ENCODE measurements around the gene CHRNA3. TPM values are rescaled to one million over a fixed set of nuclear protein-coding genes. Genes with fewer than 3 reads are reported as not detected.

CHRNA3 gene
- 1.9 to 4.0 TPM (median 2.4 TPM) in 3 replicates for total RNA-seq

- Mint-ChIP-seq H3K4me3 (peak within 1 kb of the TSS; percentile 71), H3K36me3 (no peaks in the 10 kb centered on the region), H3K27ac (no peak within 1 kb of the TSS), H3K9me3 (no peaks in the 10 kb centered on the region), H3K27me3 (ENCODE audit: low read depth) (peaks cover 61% of the 10 kb centered on the region), H3K4me1 (peaks cover 17% of the 10 kb centered on the region)
- TF ChIP-seq CTCF (IDR thresholded peaks at IDR 0.05; ENCODE audit: unreplicated experiment), result no peak
- no peak for DNase-seq (ENCODE audit: low spot score in 2 of 2, unreplicated experiment in 2 of 2)
These were observed at the start of gene CHRNA3 for GRCh38 chr15:78620527-78621421. CHRNA3 (minus strand) TSS chr15:78620996; CDS start chr15:78620794, 202 bp downstream.

- no peaks in the 10 kb centered on the region for H3K27me3 Mint-ChIP-seq (ENCODE audit: low read depth)
- TF ChIP-seq CTCF (IDR thresholded peaks at IDR 0.05; ENCODE audit: unreplicated experiment), result no peak
- H3K4me1 Mint-ChIP-seq, result peaks cover 29% of the 10 kb centered on the region
- no peaks in the 10 kb centered on the region for H3K9me3 Mint-ChIP-seq
- no peak overlapping the region for H3K27ac Mint-ChIP-seq
- H3K36me3 Mint-ChIP-seq, result no peaks in the 10 kb centered on the region
- DNase-seq (ENCODE audit: low spot score in 2 of 2, unreplicated experiment in 2 of 2), result no peak
- no peak overlapping the region for H3K4me3 Mint-ChIP-seq
These were observed 48.2 kb upstream of the CHRNA3 start for GRCh38 chr15:78668987-78669386.

GRCh38 chr15:78667578-78668236 is 46.9 kb upstream of the CHRNA3 start:
- Mint-ChIP-seq H3K27ac (no peak overlapping the region), H3K4me1 (peaks cover 19% of the 10 kb centered on the region), H3K27me3 (ENCODE audit: low read depth) (peaks cover under 1% of the 10 kb centered on the region), H3K9me3 (no peaks in the 10 kb centered on the region), H3K36me3 (no peaks in the 10 kb centered on the region), H3K4me3 (no peak overlapping the region)
- no peak for DNase-seq (ENCODE audit: low spot score in 2 of 2, unreplicated experiment in 2 of 2)
- no peak for TF ChIP-seq CTCF (IDR thresholded peaks at IDR 0.05; ENCODE audit: unreplicated experiment)

GRCh38 chr15:78666010-78666409 is 45.2 kb upstream of the CHRNA3 start:
- Mint-ChIP-seq H3K36me3 (no peaks in the 10 kb centered on the region), H3K9me3 (no peaks in the 10 kb centered on the region), H3K4me1 (peaks cover 4% of the 10 kb centered on the region), H3K27ac (no peak overlapping the region), H3K27me3 (ENCODE audit: low read depth) (peaks cover 2% of the 10 kb centered on the region), H3K4me3 (no peak overlapping the region)
- no peak for DNase-seq (ENCODE audit: low spot score in 2 of 2, unreplicated experiment in 2 of 2)
- TF ChIP-seq CTCF (IDR thresholded peaks at IDR 0.05; ENCODE audit: unreplicated experiment), result no peak

GRCh38 chr15:78663703-78664102 is 42.9 kb upstream of the CHRNA3 start:
- DNase-seq (ENCODE audit: low spot score in 2 of 2, unreplicated experiment in 2 of 2), result no peak
- no peaks in the 10 kb centered on the region for H3K36me3 Mint-ChIP-seq
- H3K9me3 Mint-ChIP-seq, result no peaks in the 10 kb centered on the region
- H3K27ac Mint-ChIP-seq, result no peak overlapping the region
- H3K4me3 Mint-ChIP-seq, result no peak overlapping the region
- peaks cover 2% of the 10 kb centered on the region for H3K27me3 Mint-ChIP-seq (ENCODE audit: low read depth)
- TF ChIP-seq CTCF (IDR thresholded peaks at IDR 0.05; ENCODE audit: unreplicated experiment), result no peak
- no peaks in the 10 kb centered on the region for H3K4me1 Mint-ChIP-seq

Data from mesothelial cell of epicardium (in vitro differentiated cells).